H9 (cell line): Measurements from ENCODE around the gene CALN1. TPM values are rescaled to one million over a fixed set of nuclear protein-coding genes. Genes with fewer than 3 reads are reported as not detected.

Experiments used
- DNase-seq: peaks from one replicate; pipeline ENCODE4 v3.0.0-alpha.2; 2017
- H2AFZ ChIP-seq: one replicate; pipeline ENCODE4 v1.6.1; 2013; ENCODE audit warnings: mild to moderate bottlenecking, low read length, control low read depth, moderate library complexity
- H2AK5ac ChIP-seq: 2 replicates; pipeline ENCODE4 v1.6.1; 2013; ENCODE audit warnings: low read length, control low read depth, mixed read lengths; ENCODE audit not compliant: insufficient read length
- H2BK120ac ChIP-seq: one replicate; pipeline ENCODE4 v1.6.1; 2013; ENCODE audit warnings: low read depth, mild to moderate bottlenecking, low read length, control low read depth, inconsistent platforms; ENCODE audit not compliant: poor library complexity, severe bottlenecking
- H2BK12ac ChIP-seq: 2 replicates; pipeline ENCODE4 v1.6.1; 2013; ENCODE audit warnings: low read length, control low read depth, mixed read lengths, low read depth; ENCODE audit not compliant: insufficient read length
- H2BK15ac ChIP-seq: 2 replicates; pipeline ENCODE4 v1.6.1; 2013; ENCODE audit warnings: low read depth, low read length, control low read depth
- H2BK20ac ChIP-seq: one replicate; pipeline ENCODE4 v1.6.1; 2013; ENCODE audit warnings: low read depth, mild to moderate bottlenecking, low read length, control low read depth, inconsistent platforms; ENCODE audit not compliant: poor library complexity, severe bottlenecking
- H2BK5ac ChIP-seq: 2 replicates; pipeline ENCODE4 v1.6.1; 2013; ENCODE audit warnings: low read length, control low read depth, mixed read lengths; ENCODE audit not compliant: insufficient read length
- H3K14ac ChIP-seq: 2 replicates; pipeline ENCODE4 v1.6.1; 2013; ENCODE audit warnings: low read length, control low read depth; ENCODE audit not compliant: insufficient read depth
- H3K18ac ChIP-seq: 2 replicates; pipeline ENCODE4 v1.6.1; 2013; ENCODE audit warnings: low read depth, mild to moderate bottlenecking, mixed read lengths, low read length, control low read depth; ENCODE audit not compliant: insufficient read length
- H3K23ac ChIP-seq: 2 replicates; pipeline ENCODE4 v1.6.1; 2013; ENCODE audit warnings: low read length, control low read depth, mixed read lengths, low read depth; ENCODE audit not compliant: insufficient read length
- H3K23me2 ChIP-seq: 2 replicates; pipeline ENCODE4 v1.6.1; 2013; ENCODE audit warnings: low read depth, mild to moderate bottlenecking, mixed read lengths, low read length, control low read depth; ENCODE audit not compliant: insufficient read length, poor library complexity, severe bottlenecking
- H3K27ac ChIP-seq: 2 replicates; pipeline ENCODE4 v1.5.1; 2013; ENCODE audit warnings: low read length, control low read depth, mixed read lengths, low read depth; ENCODE audit not compliant: insufficient read length
- H3K27me3 ChIP-seq: 2 replicates; pipeline ENCODE4 v1.6.1; 2013; ENCODE audit warnings: low read length, control low read depth, inconsistent platforms; ENCODE audit not compliant: insufficient read depth
- H3K4ac ChIP-seq: 2 replicates; pipeline ENCODE4 v1.6.1; 2013; ENCODE audit warnings: low read depth, mild to moderate bottlenecking, control low read depth, inconsistent platforms, low read length, moderate library complexity
- H3K4me1 ChIP-seq: 2 replicates; pipeline ENCODE4 v1.6.1; 2013; ENCODE audit warnings: low read length, control low read depth, inconsistent platforms; ENCODE audit not compliant: insufficient read depth
- H3K4me2 ChIP-seq: 2 replicates; pipeline ENCODE4 v1.6.1; 2013; ENCODE audit warnings: low read length, control low read depth, mixed read lengths; ENCODE audit not compliant: insufficient read length, insufficient read depth
- H3K56ac ChIP-seq: 2 replicates; pipeline ENCODE4 v1.6.1; 2013; ENCODE audit warnings: low read depth, mild to moderate bottlenecking, mixed read lengths, low read length, control low read depth; ENCODE audit not compliant: insufficient read length
- H3K79me1 ChIP-seq: 2 replicates; pipeline ENCODE4 v1.6.1; 2013; ENCODE audit warnings: low read depth, mild to moderate bottlenecking, moderate library complexity, low read length, control low read depth, inconsistent platforms; ENCODE audit not compliant: insufficient read depth, poor library complexity, severe bottlenecking
- H3K79me2 ChIP-seq: 2 replicates; pipeline ENCODE4 v1.6.1; 2013; ENCODE audit warnings: low read length, control low read depth, inconsistent platforms; ENCODE audit not compliant: insufficient read depth
- H3K9ac ChIP-seq: 2 replicates; pipeline ENCODE4 v1.6.1; 2013; ENCODE audit warnings: low read length, control low read depth, mixed read lengths; ENCODE audit not compliant: insufficient read length; ENCODE audit errors: extremely low read depth
- H3K9me3 ChIP-seq: one replicate; pipeline ENCODE4 v1.6.1; 2013; ENCODE audit warnings: low read depth, low read length, inconsistent platforms; ENCODE audit not compliant: control insufficient read depth
- H3T11ph ChIP-seq: one replicate; pipeline ENCODE4 v1.6.1; 2013; ENCODE audit warnings: mild to moderate bottlenecking, low read length, control low read depth, inconsistent platforms
- H4K20me1 ChIP-seq: one replicate; pipeline ENCODE4 v1.6.1; 2013; ENCODE audit not compliant: control insufficient read depth, insufficient read length, insufficient read depth
- H4K5ac ChIP-seq: 2 replicates; pipeline ENCODE4 v1.6.1; 2013; ENCODE audit warnings: low read depth, mild to moderate bottlenecking, mixed read lengths, low read length, control low read depth; ENCODE audit not compliant: insufficient read length
- H4K8ac ChIP-seq: replicated peaks from 2 replicates; pipeline ENCODE4 v1.6.1; 2013; ENCODE audit warnings: low read length, control low read depth, mixed read lengths, low read depth; ENCODE audit not compliant: insufficient read length
- H4K91ac ChIP-seq: 2 replicates; pipeline ENCODE4 v1.6.1; 2013; ENCODE audit warnings: low read depth, mild to moderate bottlenecking, moderate library complexity, mixed read lengths, low read length, control low read depth; ENCODE audit not compliant: insufficient read length
- H3K27ac Mint-ChIP-seq, 3 experiments: 2 replicates in 2 of 3; 3 replicates in 1 of 3; pipeline ENCODE4 v1.8.0; 2020 to 2021; ENCODE audit warnings: mixed read lengths in 3 of 3, mild to moderate bottlenecking in 1 of 3, moderate library complexity in 1 of 3
- H3K27me3 Mint-ChIP-seq: 2 replicates; pipeline ENCODE4 v1.8.0; 2021; ENCODE audit warnings: low read depth, mild to moderate bottlenecking, moderate library complexity, mixed read lengths
- H3K36me3 Mint-ChIP-seq, 3 experiments: 2 replicates in 2 of 3; 3 replicates in 1 of 3; pipeline ENCODE4 v1.8.0; 2020 to 2021; ENCODE audit warnings: low read depth in 3 of 3, mixed read lengths in 3 of 3; ENCODE audit not compliant: insufficient read depth in 1 of 3
- H3K4me1 Mint-ChIP-seq, 2 experiments: 2 replicates each; pipeline ENCODE4 v1.8.0; 2020; ENCODE audit warnings: mixed read lengths in 2 of 2
- H3K4me3 Mint-ChIP-seq, 2 experiments: 2 replicates in 1 of 2; 3 replicates in 1 of 2; pipeline ENCODE4 v1.8.0; 2020 to 2021; ENCODE audit warnings: mild to moderate bottlenecking in 2 of 2, mixed read lengths in 2 of 2, moderate library complexity in 1 of 2
- H3K9me3 Mint-ChIP-seq, 2 experiments: 2 replicates in 1 of 2; 3 replicates in 1 of 2; pipeline ENCODE4 v1.8.0; 2020; ENCODE audit warnings: mild to moderate bottlenecking in 2 of 2, mixed read lengths in 2 of 2, moderate library complexity in 1 of 2
- WGBS: extraction: QIAGEN DNeasy Blood & Tissue Kit; methylation state at CpG from one replicate; pipeline ENCODE4 v1.1.7; 2013; ENCODE audit warnings: missing lambda C conversion rate, low lambda C conversion rate, mixed read lengths; ENCODE audit not compliant: insufficient read length; ENCODE audit errors: extremely low coverage; 5-methylcytosine and 5-hydroxymethylcytosine counted together
- total RNA-seq: library from RNA; stranded (reverse); gene quantifications from 2 replicates; pipeline ENCODE4 v1.2.1, GENCODE V29; 2021
- TF ChIP-seq, protein P1 (sequence below): fragments of 200-600 bp; sonication (generic); conservative IDR thresholded peaks from 3 replicates; pipeline ENCODE4 v1.8.0; 2021; ENCODE audit warnings: antibody characterized with exemption, mild to moderate bottlenecking

Gene CALN1
- total RNA-seq, 1 experiment from 2014 or later, result 2.8 TPM

DNA sequence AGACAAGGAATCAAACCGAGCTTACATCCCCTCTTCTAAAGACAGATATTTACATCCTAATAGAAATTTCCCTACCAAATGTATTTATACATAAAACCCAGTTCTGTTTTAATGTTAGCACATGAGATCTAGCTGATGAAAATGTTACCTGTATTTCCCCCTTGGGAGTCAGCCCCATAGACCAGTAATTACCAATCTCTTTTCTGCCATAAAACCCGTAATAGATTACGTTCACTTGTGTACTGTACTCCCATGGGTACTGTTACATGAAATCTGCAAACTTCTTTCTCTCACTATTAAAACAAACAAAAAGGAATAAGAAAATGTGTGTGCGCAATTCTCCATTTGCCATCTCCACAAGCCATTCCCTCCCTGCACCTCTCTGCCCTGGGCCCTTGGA lies 450.9 kb downstream of the CALN1 start:
- Mint-ChIP-seq H3K27ac (no peak overlapping the region), H3K36me3 (no peaks in the 10 kb centered on the region), H3K27me3 (no peaks in the 10 kb centered on the region), H3K4me3 (no peak overlapping the region), H3K4me1 (no peaks in the 10 kb centered on the region), H3K9me3 (no peaks in the 10 kb centered on the region)
- no peak overlapping the region for H4K91ac ChIP-seq
- no peak overlapping the region for H3K23ac ChIP-seq
- no peak for DNase-seq
- H2BK15ac ChIP-seq, result no peak overlapping the region
- no peak overlapping the region for H3K9ac ChIP-seq
- H4K5ac ChIP-seq, result no peak overlapping the region
- H2BK12ac ChIP-seq, result no peak overlapping the region
- H3K27me3 ChIP-seq, result no peaks in the 10 kb centered on the region
- no peak overlapping the region for H2BK120ac ChIP-seq
- no peak overlapping the region for H4K8ac ChIP-seq
- no peak overlapping the region for H3K4ac ChIP-seq
- no peak overlapping the region for H3K14ac ChIP-seq
- H3K18ac ChIP-seq, result no peak overlapping the region
- H3K9me3 ChIP-seq, result no peaks in the 10 kb centered on the region
- no peak overlapping the region for H3T11ph ChIP-seq
- no peaks in the 10 kb centered on the region for H3K79me2 ChIP-seq
- H3K56ac ChIP-seq, result no peak overlapping the region
- no peaks in the 10 kb centered on the region for H4K20me1 ChIP-seq
- no CpG with 5 or more reads among the region's 4 CpGs for WGBS
- H2AK5ac ChIP-seq, result no peak overlapping the region
- H2BK5ac ChIP-seq, result no peak overlapping the region
- H3K27ac ChIP-seq, result no peak overlapping the region
- H3K79me1 ChIP-seq, result no peaks in the 10 kb centered on the region
- TF ChIP-seq, protein P1, sequence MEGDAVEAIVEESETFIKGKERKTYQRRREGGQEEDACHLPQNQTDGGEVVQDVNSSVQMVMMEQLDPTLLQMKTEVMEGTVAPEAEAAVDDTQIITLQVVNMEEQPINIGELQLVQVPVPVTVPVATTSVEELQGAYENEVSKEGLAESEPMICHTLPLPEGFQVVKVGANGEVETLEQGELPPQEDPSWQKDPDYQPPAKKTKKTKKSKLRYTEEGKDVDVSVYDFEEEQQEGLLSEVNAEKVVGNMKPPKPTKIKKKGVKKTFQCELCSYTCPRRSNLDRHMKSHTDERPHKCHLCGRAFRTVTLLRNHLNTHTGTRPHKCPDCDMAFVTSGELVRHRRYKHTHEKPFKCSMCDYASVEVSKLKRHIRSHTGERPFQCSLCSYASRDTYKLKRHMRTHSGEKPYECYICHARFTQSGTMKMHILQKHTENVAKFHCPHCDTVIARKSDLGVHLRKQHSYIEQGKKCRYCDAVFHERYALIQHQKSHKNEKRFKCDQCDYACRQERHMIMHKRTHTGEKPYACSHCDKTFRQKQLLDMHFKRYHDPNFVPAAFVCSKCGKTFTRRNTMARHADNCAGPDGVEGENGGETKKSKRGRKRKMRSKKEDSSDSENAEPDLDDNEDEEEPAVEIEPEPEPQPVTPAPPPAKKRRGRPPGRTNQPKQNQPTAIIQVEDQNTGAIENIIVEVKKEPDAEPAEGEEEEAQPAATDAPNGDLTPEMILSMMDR, result no peak
- H2AFZ ChIP-seq, result no peak overlapping the region
- H2BK20ac ChIP-seq, result no peak overlapping the region
- no peaks in the 10 kb centered on the region for H3K23me2 ChIP-seq
- H3K4me2 ChIP-seq, result no peak overlapping the region
- H3K4me1 ChIP-seq, result no peaks in the 10 kb centered on the region
